B cell (primary cell): Measurements from ENCODE around the gene HPS3. TPM values are rescaled to one million over a fixed set of nuclear protein-coding genes. Genes with fewer than 3 reads are reported as not detected.

Experiments
- ATAC-seq: fragments of 200-7000 bp; cut with Tn5 transposase; one replicate; pipeline ENCODE4 v1.10.0; 2021; ENCODE audit warnings: low read depth, mild to moderate bottlenecking, moderate number of reproducible peaks, moderate library complexity
- CTCF ChIA-PET: fragments of 350-600 bp; sonication (Branson Sonifier 250); formaldehyde crosslinking; loops from one replicate; lab custom pipeline; 2021; ENCODE audit warnings: antibody characterized with exemption, inconsistent platforms; lab: Charles Lee
- POLR2A ChIA-PET: fragments of 350-600 bp; sonication (Branson Sonifier 250); formaldehyde crosslinking; loops from one replicate; lab custom pipeline; 2021; ENCODE audit warnings: antibody characterized with exemption; lab: Charles Lee
- DNase-seq: peaks from one replicate; pipeline ENCODE4 v3.0.0; 2013
- H2AFZ ChIP-seq: 2 replicates; pipeline ENCODE4 v1.6.1; 2012; ENCODE audit warnings: mild to moderate bottlenecking, low read depth, low read length; ENCODE audit not compliant: insufficient read depth, poor library complexity, severe bottlenecking
- H3K27ac ChIP-seq, 2 donors: 1 replicate in 1 of 2; 2 replicates in 1 of 2; pipeline ENCODE4 v1.5.1; 2012 to 2013; ENCODE audit warnings: low read length in 2 of 2, mild to moderate bottlenecking in 2 of 2, moderate library complexity in 1 of 2
- H3K27me3 ChIP-seq, 4 experiments: fragments of 200-600 bp in 1 of 4; sonication (generic) in 1 of 4; replicated peaks in 1 of 4; 1 replicate in 2 of 4; 2 replicates in 2 of 4; pipeline versions ENCODE4 v1.6.1 to v1.7.0; 2013 to 2016; ENCODE audit warnings: low read length in 3 of 4, mild to moderate bottlenecking in 2 of 4, mixed read lengths in 1 of 4, moderate library complexity in 1 of 4; ENCODE audit not compliant: insufficient read depth in 4 of 4, control insufficient read depth in 3 of 4; ENCODE audit errors: control extremely low read depth in 1 of 4
- H3K36me3 ChIP-seq, 2 experiments: replicated peaks in 1 of 2; 1 replicate in 1 of 2; 2 replicates in 1 of 2; pipeline versions ENCODE4 v1.6.1 to v1.7.1; 2013; ENCODE audit warnings: low read length in 1 of 2; ENCODE audit not compliant: insufficient read depth in 2 of 2, control insufficient read depth in 1 of 2; ENCODE audit errors: control extremely low read depth in 1 of 2, extremely low read depth in 1 of 2
- H3K4me1 ChIP-seq, 2 donors: fragments of 200-600 bp in 1 of 2; sonication (generic) in 1 of 2; 1 replicate in 1 of 2; 2 replicates in 1 of 2; pipeline versions ENCODE4 v1.5.1 to v1.6.1; 2013 to 2017; ENCODE audit warnings: low read length in 2 of 2; ENCODE audit not compliant: control insufficient read depth in 2 of 2, insufficient read depth in 2 of 2
- H3K4me2 ChIP-seq: replicated peaks from 2 replicates; pipeline ENCODE3; 2012; ENCODE audit warnings: mild to moderate bottlenecking, low read depth, low read length; ENCODE audit not compliant: poor library complexity, severe bottlenecking
- H3K4me3 ChIP-seq, 5 experiments: fragments of 200-600 bp in 1 of 5; sonication (generic) in 1 of 5; 1 replicate in 3 of 5; 2 replicates in 2 of 5; pipeline versions ENCODE4 v1.5.1 to v1.7.0; 2011 to 2016; ENCODE audit warnings: low read length in 4 of 5, mild to moderate bottlenecking in 4 of 5, low read depth in 2 of 5, control low read depth in 1 of 5, moderate library complexity in 1 of 5; ENCODE audit not compliant: insufficient read depth in 1 of 5; ENCODE audit errors: control extremely low read depth in 1 of 5, extremely low read depth in 1 of 5
- H3K79me2 ChIP-seq: fragments of 200-600 bp; sonication (generic); one replicate; pipeline ENCODE4 v1.6.0; 2016; ENCODE audit warnings: low read length; ENCODE audit not compliant: control insufficient read depth, insufficient read depth
- H3K9ac ChIP-seq: fragments of 200-600 bp; sonication (generic); 2 replicates; pipeline ENCODE4 v1.6.1; 2017; ENCODE audit warnings: mild to moderate bottlenecking, low read length, moderate library complexity
- H3K9me3 ChIP-seq, 3 donors: one replicate each; pipeline versions ENCODE4 v1.6.1 to v1.7.1; 2013; ENCODE audit warnings: low read length in 2 of 3; ENCODE audit not compliant: control insufficient read depth in 2 of 3, insufficient read depth in 1 of 3; ENCODE audit errors: control extremely low read depth in 1 of 3
- H4K20me1 ChIP-seq: 2 replicates; pipeline ENCODE4 v1.6.0; 2012; ENCODE audit warnings: mild to moderate bottlenecking, low read length; ENCODE audit not compliant: insufficient read depth, control insufficient read depth, poor library complexity, severe bottlenecking
- H3K27ac Mint-ChIP-seq: one replicate; pipeline ENCODE4 v1.8.0; 2021; ENCODE audit warnings: mixed read lengths
- H3K27me3 Mint-ChIP-seq: one replicate; pipeline ENCODE4 v1.8.0; 2021; ENCODE audit warnings: mixed read lengths
- H3K4me1 Mint-ChIP-seq: one replicate; pipeline ENCODE4 v1.8.0; 2021; ENCODE audit warnings: mixed read lengths
- H3K4me3 Mint-ChIP-seq: one replicate; pipeline ENCODE4 v1.8.0; 2021; ENCODE audit warnings: mixed read lengths
- H3K9me3 Mint-ChIP-seq: one replicate; pipeline ENCODE4 v1.8.0; 2022; ENCODE audit warnings: mixed read lengths; ENCODE audit not compliant: insufficient read depth
- CTCF ChIP-seq: fragments of 200-600 bp; IDR thresholded peaks from one replicate; pipeline ENCODE4 v1.8.0; 2022; ENCODE audit warnings: antibody characterized with exemption, mild to moderate bottlenecking
- EZH2 ChIP-seq: IDR thresholded peaks from 2 replicates; pipeline ENCODE4 v1.6.1; 2012; ENCODE audit warnings: borderline replicate concordance, low read depth, mild to moderate bottlenecking, moderate library complexity, low read length; ENCODE audit not compliant: insufficient read depth, poor library complexity, severe bottlenecking
- WGBS: methylation state at CpG from one replicate; pipeline ENCODE4 v1.1.5; 2013; ENCODE audit warnings: missing lambda C conversion rate; ENCODE audit not compliant: insufficient coverage; 5-methylcytosine and 5-hydroxymethylcytosine counted together
- intact Hi-C: fragments of 100-400 bp; cut with micrococcal nuclease; formaldehyde crosslinking; loops from one replicate; pipeline ENCODE4 v1.10.0; 2022
- polyA plus RNA-seq: library from polyadenylated mRNA; depleted of rRNA; stranded (reverse); fragments of >200 nt; gene quantifications from 2 replicates; pipeline ENCODE4 v1.2.3, GENCODE V29; 2012
- total RNA-seq, 2 donors: library from RNA; stranded (reverse); fragments of 120-200 nt in 1 of 2; gene quantifications; 1 replicate in 1 of 2; 2 replicates in 1 of 2; pipeline versions ENCODE4 v1.2.3 to v1.2.4, GENCODE V29; 2013 to 2022

The HPS3 gene
- total and polyA plus RNA-seq, 2 donors (not counting 1 experiment from before 2014, with no cell fraction given), result 28.9 to 48.1 TPM

- POLR2A ChIA-PET, result no interaction called here
- Histone ChIP-seq H3K9ac (no peak overlapping the region), H3K36me3 (peaks cover 8 to 80% of the 10 kb centered on the region in 2 experiments), H3K4me1 (peaks cover 4 to 5% of the 10 kb centered on the region in 2 donors), H3K27ac (no peak overlapping the region), H3K4me2 (no peak overlapping the region), H4K20me1 (no peaks in the 10 kb centered on the region), H3K9me3 (peaks cover 0 to under 1% (median 0%) of the 10 kb centered on the region in 3 donors), H2AFZ (no peak overlapping the region), H3K79me2 (peaks cover 5% of the 10 kb centered on the region), H3K4me3 (no peak overlapping the region), H3K27me3 (no peaks in the 10 kb centered on the region)
- H3K4me3 Mint-ChIP-seq, result no peak overlapping the region
- ATAC-seq, result no peak
- TF ChIP-seq CTCF (no peak), EZH2 (no peak)
- no peak for DNase-seq
- CTCF ChIA-PET, result interaction anchor here (0.7 to 3.2 kb wide), 3 partner anchors 41 to 115 kb away, joined by 3 to 14 read pairs (median 4); no protein-coding TSS in a partner anchor
- WGBS, result 91% methylated on average over 1 of the region's 4 CpGs
- H3K27me3 Mint-ChIP-seq, result no peaks in the 10 kb centered on the region
- intact Hi-C loops, result no loop called here
- H3K27ac Mint-ChIP-seq, result no peak overlapping the region
- peaks cover 9% of the 10 kb centered on the region for H3K4me1 Mint-ChIP-seq
- no peaks in the 10 kb centered on the region for H3K9me3 Mint-ChIP-seq
These were observed 31.4 kb downstream of the HPS3 start for GRCh38 chr3:149160754-149161300.

- Histone ChIP-seq H3K79me2 (peaks cover 5% of the 10 kb centered on the region), H3K4me2 (no peak overlapping the region), H3K9me3 (peaks cover 0 to 2% (median 0%) of the 10 kb centered on the region in 3 donors), H3K9ac (no peak overlapping the region), H4K20me1 (no peaks in the 10 kb centered on the region), H3K4me3 (no peak overlapping the region), H3K27ac (no peak overlapping the region), H3K36me3 (peaks cover 8 to 82% of the 10 kb centered on the region in 2 experiments), H3K4me1 (peaks cover 4 to 5% of the 10 kb centered on the region in 2 donors), H2AFZ (no peak overlapping the region), H3K27me3 (no peaks in the 10 kb centered on the region)
- intact Hi-C loops, result no loop called here
- Mint-ChIP-seq H3K4me3 (no peak overlapping the region), H3K9me3 (no peaks in the 10 kb centered on the region), H3K27me3 (no peaks in the 10 kb centered on the region), H3K4me1 (peaks cover 9% of the 10 kb centered on the region), H3K27ac (no peak overlapping the region)
- no peak for DNase-seq
- WGBS, result 100% methylated on average over 2 of the region's 2 CpGs
- no peak for ATAC-seq
- ChIA-PET CTCF (interaction anchor here (1.7 to 3.2 kb wide), 2 partner anchors 16 to 43 kb away, joined by 4 to 14 read pairs; no protein-coding TSS in a partner anchor), POLR2A (interaction anchor here (0.6 kb wide), 1 partner anchor 21 kb away, joined by 3 read pairs; no protein-coding TSS in a partner anchor)
- TF ChIP-seq EZH2 (no peak), CTCF (no peak)
These were observed 32.6 kb downstream of the HPS3 start for GRCh38 chr3:149162007-149162406.
